NCI-H748 (cell line): ENCODE data around the gene BOD1L2.

Experiments
- DNase-seq: peaks from one replicate; lab custom pipeline; 2025; ENCODE audit not compliant: unreplicated experiment; lab: John Stamatoyannopoulos, UW

BOD1L2 gene

DNA sequence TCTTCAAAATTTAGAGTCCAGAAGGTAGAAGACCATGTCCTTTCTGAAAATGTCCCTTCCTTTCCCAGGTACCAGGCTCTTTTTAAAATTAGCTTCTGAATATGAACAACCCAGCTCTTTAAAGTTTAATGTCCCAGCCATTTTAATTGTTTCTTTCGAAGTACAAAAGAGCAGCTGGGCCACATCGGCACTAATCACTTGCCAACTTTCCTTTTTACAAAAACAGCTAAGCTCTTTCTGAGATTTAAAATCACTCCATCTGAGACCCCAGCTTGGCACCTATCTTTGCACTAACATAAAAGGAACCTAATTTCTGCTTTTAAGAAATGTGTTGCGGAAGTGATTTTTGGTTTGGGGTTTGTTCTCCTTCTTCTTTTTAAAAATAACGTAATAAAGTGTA lies 2.6 kb downstream of the BOD1L2 start:
- DNase-seq = no peak

DNA sequence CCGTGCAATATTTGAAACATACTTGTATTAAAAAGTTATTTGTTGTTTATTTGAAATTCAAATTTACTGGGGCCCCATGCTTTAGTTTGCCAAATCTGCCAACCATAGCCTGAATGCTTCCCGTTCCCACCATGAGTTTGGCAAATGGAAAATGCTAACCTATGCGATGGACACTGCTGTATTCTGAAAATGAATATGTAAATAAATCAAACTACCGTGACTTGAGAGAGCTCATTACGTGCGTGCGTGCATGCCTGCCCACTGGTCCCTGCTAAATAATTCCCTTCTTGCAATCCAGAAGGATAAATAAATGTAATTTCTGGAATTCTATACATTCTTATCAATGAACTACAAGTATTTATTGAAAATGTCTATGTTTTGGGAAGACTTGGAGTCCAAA lies 3.2 kb downstream of the BOD1L2 start:
- DNase-seq = no peak

DNA sequence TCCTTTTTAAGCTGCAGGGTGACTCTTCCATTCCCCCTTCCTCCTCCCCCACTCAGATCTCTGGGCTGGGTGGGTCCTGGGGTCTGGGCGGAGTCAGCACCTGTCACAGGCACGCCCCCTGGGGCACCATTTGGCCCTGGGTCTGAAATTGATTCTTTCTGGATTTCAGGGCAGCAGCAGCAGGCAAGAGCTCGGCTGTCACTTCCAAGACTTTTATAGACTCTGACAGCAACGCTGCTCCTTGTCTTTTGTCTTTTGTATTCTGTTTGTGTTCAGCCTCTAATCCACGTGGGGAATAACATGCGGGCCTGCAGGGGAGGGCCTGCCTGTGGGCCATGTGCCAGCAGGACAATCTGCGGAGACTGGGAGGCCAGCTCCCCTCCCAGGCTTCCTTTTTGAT lies 3.9 kb downstream of the BOD1L2 start:
- DNase-seq = peak; percentile 52

DNA sequence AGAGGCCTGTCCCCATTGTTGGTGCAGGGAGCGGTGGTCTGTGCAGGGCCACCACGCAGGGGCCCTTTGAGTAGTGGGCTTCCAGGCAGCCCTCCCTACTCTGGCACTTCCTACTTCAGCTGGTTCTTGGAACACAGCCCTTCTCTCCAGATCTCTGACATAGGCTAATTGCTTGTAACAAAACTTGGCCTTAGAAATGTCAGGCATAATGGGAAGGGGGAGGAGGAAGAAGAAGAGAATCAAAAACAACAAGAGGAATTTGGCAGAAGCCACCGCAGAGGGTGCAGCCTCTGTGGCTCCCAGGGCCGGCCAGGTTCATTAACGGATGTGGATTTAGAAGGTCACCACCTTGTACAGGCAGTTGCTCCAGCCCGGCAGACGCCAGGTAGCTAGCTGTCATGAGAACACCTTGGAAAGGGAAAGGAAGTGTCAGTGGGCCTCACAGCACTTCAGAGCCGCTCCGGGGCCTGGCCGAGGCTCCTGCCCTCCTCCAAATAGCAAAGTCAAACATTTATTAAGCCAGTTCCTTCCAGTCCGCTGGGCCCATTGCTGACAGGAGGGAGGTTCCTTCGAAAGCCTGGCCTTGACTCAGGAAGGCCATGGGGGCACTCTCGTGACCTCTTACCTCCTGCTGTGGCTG lies 7.4 kb downstream of the BOD1L2 start:
- DNase-seq = no peak

DNA sequence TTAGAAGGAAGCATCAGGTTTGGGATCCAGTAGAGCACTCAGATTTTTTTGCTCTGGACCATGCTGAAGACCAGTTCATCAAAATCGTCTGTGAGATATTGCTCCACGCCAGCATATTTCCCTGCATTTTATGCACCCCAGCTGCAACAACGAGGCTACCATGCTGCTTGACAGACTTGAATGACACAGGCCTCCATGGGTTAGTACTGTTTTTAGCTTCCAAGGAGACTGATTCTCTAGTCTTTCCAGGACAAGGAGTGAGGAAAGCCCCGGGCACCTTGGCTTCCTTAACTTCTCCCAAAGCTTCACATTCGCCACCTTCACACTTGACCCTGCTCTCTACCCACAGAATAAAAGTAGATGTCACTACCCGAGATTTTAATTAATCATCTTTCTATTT lies 17.5 kb downstream of the BOD1L2 start:
- DNase-seq = no peak

DNA sequence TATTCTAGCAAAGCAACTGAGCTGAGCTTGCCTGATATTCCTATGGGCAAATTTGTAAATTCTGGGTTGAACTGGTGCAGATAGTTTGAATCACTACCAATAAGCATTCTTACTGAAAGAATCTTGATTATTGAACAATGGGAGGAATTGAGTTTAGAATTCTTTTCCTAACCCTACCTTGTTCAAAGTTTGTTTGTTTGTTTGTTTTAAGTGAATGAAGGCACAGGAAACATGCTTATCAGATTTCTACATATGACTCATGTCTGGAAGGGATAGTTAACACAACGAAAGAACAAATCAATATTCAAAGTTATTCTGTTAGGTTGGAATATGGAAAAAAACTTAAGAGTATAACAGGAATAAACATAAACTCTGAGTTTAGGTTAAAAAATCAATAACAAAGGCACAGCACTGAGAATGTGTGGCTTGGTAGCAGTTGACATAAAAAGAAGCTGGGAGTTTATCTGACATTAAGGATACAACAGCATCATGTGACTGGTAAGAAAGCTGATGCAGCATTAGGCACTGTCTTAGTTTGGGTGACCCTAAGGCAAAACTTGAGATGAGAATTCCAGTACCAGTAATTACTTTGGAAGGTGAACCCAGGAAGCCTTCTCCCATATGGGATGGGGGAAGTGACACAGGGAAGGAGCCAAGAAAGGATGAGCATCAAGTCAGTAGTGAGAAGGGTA lies 20.9 kb downstream of the BOD1L2 start:
- no peak for DNase-seq

DNA sequence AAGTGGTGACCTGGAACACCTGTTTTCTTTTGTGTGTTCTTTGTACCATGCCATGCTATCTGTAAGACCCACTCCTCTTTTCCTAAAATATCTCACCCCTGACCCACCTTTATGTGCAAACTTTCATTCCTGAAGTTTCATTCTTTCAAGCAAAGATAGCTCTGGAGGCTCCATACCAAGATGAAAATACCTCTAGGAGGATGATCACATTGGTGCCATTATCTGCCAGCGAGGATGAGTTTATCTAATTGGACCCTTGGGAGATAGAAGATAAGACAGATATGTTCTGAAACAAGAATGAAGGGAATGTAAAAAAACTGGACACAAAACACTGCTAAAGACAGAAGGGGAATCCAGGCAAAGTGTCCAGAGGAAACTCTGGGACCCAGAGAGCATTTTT lies 24.1 kb downstream of the BOD1L2 start:
- no peak for DNase-seq

DNA sequence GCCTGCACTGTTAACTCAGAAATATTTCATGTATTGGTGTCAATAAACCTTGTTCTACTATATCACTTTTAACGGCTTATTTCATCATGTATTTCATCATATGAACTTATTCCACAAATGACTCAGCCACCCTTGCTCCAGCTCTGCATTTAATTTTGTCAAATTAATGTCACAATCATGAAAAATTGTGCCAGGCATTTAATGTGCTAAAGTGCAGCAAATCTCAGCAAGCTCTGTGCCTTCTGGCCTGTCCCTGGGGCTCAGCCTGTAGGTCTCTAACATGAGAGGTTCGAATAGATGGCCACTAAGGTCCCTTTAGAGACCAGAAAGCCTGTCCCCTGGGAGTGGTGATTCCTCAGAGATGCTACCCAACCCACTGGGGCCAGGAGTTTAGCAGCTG lies 28.6 kb downstream of the BOD1L2 start:
- no peak for DNase-seq

DNA sequence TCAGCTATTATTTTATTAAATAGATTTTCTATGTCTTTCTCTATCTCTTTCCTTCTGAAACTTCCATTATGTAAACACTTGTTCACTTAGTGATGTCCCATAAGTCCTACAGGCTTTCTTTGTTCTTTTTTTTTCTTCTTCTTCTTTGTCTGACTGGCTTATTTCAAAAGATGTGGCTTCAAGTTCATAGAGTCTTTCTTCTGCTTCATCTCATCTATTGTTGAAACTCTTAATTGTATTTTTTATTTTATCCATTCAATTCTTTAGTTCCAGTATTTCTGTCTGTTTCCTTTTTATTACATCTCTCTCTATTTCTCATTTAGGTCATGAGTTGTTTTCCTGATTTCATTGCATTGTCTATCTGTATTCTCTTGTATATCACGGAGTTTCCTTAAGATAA lies 38.5 kb downstream of the BOD1L2 start:
- DNase-seq = no peak

DNA sequence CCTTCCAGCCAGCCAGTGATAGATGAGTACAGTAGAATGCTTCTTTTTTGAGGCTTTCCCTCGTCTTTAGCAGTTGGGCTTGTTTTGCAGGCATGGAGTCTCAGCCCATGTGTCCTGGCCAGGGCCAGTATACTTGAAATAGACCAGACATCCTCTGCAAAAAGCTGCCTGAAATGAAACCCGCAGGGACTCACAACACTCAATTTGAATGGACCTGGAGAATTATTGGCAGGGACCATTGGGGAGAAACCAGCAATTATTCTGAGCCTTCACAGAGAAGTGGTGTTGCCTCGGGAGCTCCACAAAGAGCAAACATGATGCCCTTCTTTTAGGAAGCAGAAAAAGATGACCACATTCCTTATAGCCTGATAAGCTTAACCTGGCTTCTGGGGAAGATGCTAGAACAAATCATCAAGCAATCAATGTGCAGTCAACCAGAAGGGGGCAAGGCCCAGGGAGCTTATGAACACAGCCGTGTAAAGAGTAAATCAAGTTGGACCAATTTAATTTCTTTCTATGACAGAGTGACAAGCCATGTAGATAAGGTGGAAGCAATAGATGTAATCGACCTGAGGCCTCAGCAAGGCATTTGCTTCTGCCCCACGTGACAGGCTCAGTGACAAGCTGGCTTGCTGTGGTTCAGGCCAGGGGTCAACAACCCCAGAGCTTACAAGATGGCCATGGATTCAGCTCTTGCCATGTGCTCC lies 42.1 kb downstream of the BOD1L2 start:
- no peak for DNase-seq

DNA sequence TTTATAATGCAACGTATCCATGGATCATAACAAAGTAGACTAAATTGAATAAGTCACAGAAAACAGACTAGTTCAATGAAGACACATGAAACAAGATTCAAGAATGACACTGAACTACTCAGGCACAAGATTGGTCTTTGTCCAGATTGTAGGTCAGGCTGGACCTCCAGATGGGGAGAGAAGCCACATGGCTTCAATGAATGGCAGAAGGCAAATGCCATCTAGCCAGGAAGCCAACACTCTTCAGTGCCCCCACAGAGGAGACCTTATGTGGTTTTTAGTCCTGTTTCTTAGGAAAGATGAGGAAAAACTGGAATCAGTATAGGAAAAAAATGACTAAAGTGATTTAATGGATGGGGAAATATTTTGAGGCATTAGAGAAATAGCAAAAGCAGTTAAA lies 43.1 kb downstream of the BOD1L2 start:
- no peak for DNase-seq

DNA sequence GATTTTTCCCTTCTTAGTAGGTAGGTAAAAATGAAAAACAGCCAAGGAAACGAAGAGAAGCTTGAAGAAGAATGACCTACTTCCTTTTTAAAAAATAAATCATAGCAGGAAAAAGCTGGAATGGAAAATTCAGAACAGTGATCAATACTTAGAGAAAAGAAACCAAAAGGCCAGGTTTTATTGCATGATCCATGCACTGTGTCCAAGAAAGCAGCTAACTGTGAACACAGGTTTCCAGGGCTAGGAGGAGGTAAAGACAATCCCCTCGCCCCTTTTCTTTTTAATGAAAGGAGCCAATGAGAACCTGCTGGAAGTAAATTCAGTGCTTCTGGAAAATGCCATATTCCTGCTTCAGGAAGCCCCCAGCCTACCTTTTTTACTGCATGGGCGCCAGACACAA lies 47.2 kb downstream of the BOD1L2 start:
- DNase-seq = no peak

DNA sequence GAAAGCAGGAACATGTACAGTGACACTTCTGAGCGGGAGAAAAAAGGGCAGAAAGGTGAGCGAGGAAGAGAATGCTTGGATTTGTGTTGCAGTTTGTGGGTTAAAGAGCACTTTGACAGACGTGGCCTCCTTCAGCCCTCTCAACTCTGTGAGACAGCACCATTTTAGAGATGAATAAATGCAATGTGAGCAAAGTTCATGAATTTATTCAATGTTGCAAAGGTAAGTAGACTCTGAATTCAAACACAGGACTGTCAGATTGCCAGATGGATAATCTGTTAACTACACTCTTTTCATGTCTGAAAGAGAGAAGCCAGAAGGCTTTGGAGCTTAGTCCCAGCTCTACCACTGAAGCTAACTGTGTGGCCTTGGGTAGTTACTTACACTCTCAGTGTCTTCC lies 47.7 kb downstream of the BOD1L2 start:
- no peak for DNase-seq

DNA sequence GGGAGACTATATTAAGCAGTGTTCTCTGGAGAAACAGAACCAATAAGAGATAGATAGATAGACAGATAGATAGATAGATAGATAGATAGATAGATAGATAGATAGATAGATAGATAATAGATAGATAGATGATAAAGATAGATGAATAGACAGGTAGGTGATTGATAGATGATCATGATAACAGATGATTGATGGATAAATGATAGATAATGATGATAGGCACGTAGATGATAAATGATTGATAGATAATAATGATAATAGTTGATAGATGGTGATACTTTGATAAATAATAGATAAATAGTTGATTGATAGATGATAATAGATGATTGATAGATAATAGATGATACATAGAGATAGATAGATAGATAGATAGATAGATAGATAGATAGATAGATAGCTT lies 48.5 kb downstream of the BOD1L2 start:
- no peak for DNase-seq

DNA sequence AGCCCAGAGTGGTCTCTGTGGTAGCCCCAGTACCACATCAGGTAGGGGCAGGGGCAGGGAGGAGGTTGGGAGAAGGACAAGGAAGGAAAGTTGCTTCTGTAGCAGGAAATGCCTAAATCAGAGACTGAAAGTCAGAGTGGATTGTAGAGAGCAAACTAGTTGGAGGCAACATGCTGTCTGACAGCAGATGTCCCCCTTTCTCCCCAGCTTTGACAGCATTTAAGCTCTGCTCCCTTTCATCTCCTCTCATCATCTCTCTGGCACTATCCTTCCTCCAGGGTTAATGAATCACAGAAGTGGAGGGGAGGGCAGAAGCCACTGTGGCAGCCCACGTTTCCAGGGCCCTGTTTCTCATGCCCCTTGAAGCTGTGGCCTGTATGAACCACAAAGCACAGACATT lies 50.4 kb downstream of the BOD1L2 start:
- DNase-seq = no peak

DNA sequence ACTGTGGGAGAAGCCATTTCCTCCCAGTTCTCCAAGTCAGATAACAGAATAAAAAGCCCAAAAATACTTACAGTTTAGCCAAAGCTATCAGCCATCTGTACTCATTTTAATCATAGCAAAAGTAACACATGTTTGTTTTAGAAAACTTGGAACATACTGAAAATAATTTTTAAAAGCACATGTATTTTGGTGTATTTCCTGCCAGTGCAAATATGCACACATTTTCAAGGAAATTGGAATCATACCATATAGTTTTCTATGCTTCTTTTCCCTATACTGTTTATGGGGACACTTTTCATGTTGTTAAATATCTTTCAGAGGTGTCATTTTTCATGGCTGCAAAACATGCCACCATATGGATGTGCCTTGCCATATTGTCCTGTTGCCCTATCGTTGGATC lies 51.2 kb downstream of the BOD1L2 start:
- DNase-seq = no peak
